Ovary (tissue), 1 donor: ENCODE results near the gene CEP128.

Experiments
- EP300 ChIP-seq: sonication (generic); formaldehyde crosslinking; IDR thresholded peaks from one replicate; pipeline ENCODE4 v1.6.1; 2017; ENCODE audit warnings: antibody characterized with exemption
- POLR2A ChIP-seq: fragments of 450-650 bp; IDR thresholded peaks from one replicate; pipeline ENCODE4 v1.6.1; 2017; ENCODE audit warnings: antibody characterized with exemption, mild to moderate bottlenecking, moderate library complexity

GRCh38 chr14:80485764-80486163 lies 455.8 kb downstream of the CEP128 start:
- TF ChIP-seq POLR2A (no peak), EP300 (no peak)
